Neural progenitor cell (in vitro differentiated cells): Measurements from ENCODE around the gene CRTC1. TPM values are rescaled to one million over a fixed set of nuclear protein-coding genes. Genes with fewer than 3 reads are reported as not detected.

Source experiments
- DNase-seq: peaks from one replicate; pipeline ENCODE4 v3.0.0-alpha.2; 2016; ENCODE audit warnings: low spot score
- H2AFZ ChIP-seq: fragments of 200-600 bp; sonication (generic); replicated peaks from 2 replicates; pipeline ENCODE4 v1.6.1; 2016; ENCODE audit warnings: antibody characterized with exemption
- H3F3A ChIP-seq: fragments of 200-600 bp; sonication (generic); 2 replicates; pipeline ENCODE4 v1.6.1; 2016; ENCODE audit warnings: antibody characterized with exemption, low read depth
- H3K27ac ChIP-seq: fragments of 200-600 bp; sonication (generic); 2 replicates; pipeline ENCODE4 v1.5.1; 2016; ENCODE audit warnings: mild to moderate bottlenecking
- H3K27me3 ChIP-seq: fragments of 200-600 bp; sonication (generic); 2 replicates; pipeline ENCODE4 v1.6.1; 2016; ENCODE audit warnings: mild to moderate bottlenecking, moderate library complexity
- H3K36me3 ChIP-seq: fragments of 200-600 bp; sonication (generic); 2 replicates; pipeline ENCODE4 v1.5.1; 2016
- H3K4me1 ChIP-seq: fragments of 200-600 bp; sonication (generic); 2 replicates; pipeline ENCODE4 v1.6.1; 2016; ENCODE audit warnings: mixed run types
- H3K4me2 ChIP-seq: fragments of 200-600 bp; sonication (generic); 2 replicates; pipeline ENCODE4 v1.6.1; 2016
- H3K4me3 ChIP-seq: fragments of 200-600 bp; sonication (generic); 2 replicates; pipeline ENCODE4 v1.5.1; 2016
- H3K79me2 ChIP-seq: fragments of 200-600 bp; sonication (generic); 2 replicates; pipeline ENCODE4 v1.6.1; 2016; ENCODE audit warnings: low read depth
- H3K9ac ChIP-seq: fragments of 200-600 bp; sonication (generic); 2 replicates; pipeline ENCODE4 v1.6.1; 2016
- H3K9me3 ChIP-seq: fragments of 200-600 bp; sonication (generic); 2 replicates; pipeline ENCODE4 v1.5.1; 2016; ENCODE audit warnings: low read depth
- H4K20me1 ChIP-seq: fragments of 200-600 bp; sonication (generic); 2 replicates; pipeline ENCODE4 v1.6.1; 2016; ENCODE audit warnings: low read depth
- H3K27ac Mint-ChIP-seq: 3 replicates; pipeline ENCODE4 v1.8.0; 2021; ENCODE audit warnings: mixed read lengths
- H3K27me3 Mint-ChIP-seq: 2 replicates; pipeline ENCODE4 v1.8.0; 2022; ENCODE audit warnings: low read depth, mild to moderate bottlenecking, inconsistent platforms, moderate library complexity, mixed read lengths; ENCODE audit not compliant: insufficient read depth
- H3K36me3 Mint-ChIP-seq: 3 replicates; pipeline ENCODE4 v1.8.0; 2021; ENCODE audit warnings: mixed read lengths
- H3K4me1 Mint-ChIP-seq: 3 replicates; pipeline ENCODE4 v1.8.0; 2021; ENCODE audit warnings: mixed read lengths
- H3K4me3 Mint-ChIP-seq: 3 replicates; pipeline ENCODE4 v1.8.0; 2021; ENCODE audit warnings: mild to moderate bottlenecking, moderate library complexity, mixed read lengths
- H3K9me3 Mint-ChIP-seq: 3 replicates; pipeline ENCODE4 v1.8.0; 2020; ENCODE audit warnings: mixed read lengths
- CTCF ChIP-seq: fragments of 200-600 bp; sonication (generic); IDR thresholded peaks from 2 replicates; pipeline ENCODE4 v1.5.1; 2017; ENCODE audit warnings: antibody characterized with exemption, mild to moderate bottlenecking
- EZH2 ChIP-seq: fragments of 200-600 bp; sonication (generic); IDR thresholded peaks from 2 replicates; pipeline ENCODE4 v1.6.1; 2017; ENCODE audit warnings: antibody characterized with exemption, mild to moderate bottlenecking, moderate library complexity
- EZH2phosphoT487 ChIP-seq: fragments of 200-600 bp; sonication (generic); IDR thresholded peaks from 2 replicates; pipeline ENCODE4 v1.6.1; 2017; ENCODE audit warnings: antibody characterized with exemption
- total RNA-seq: library from RNA; depleted of rRNA; stranded (reverse); fragments of >200 nt; gene quantifications from 2 replicates; pipeline ENCODE4 v1.2.3, GENCODE V29; 2015; ENCODE audit warnings: low replicate concordance

The CRTC1 gene
- total RNA-seq, 1 donor from 2014 or later, result 2.4 TPM

- H3K9ac ChIP-seq, result no peak overlapping the region
These were observed 62.5 kb downstream of the CRTC1 start for GRCh38 chr19:18745931-18746330.

GRCh38 chr19:18746401-18747325 lies 63.2 kb downstream of the CRTC1 start:
- Histone ChIP-seq H3K4me2 (peak overlapping the region; percentile 31), H4K20me1 (peaks cover 19% of the 10 kb centered on the region), H3K4me1 (peaks cover 22% of the 10 kb centered on the region), H3K9me3 (no peaks in the 10 kb centered on the region), H3K27me3 (no peaks in the 10 kb centered on the region), H3F3A (peaks cover 4% of the 10 kb centered on the region), H3K27ac (no peak overlapping the region), H2AFZ (no peak overlapping the region), H3K4me3 (no peak overlapping the region), H3K9ac (no peak overlapping the region), H3K79me2 (no peaks in the 10 kb centered on the region), H3K36me3 (no peaks in the 10 kb centered on the region)
- Mint-ChIP-seq H3K4me1 (peaks cover 16% of the 10 kb centered on the region), H3K36me3 (peaks cover 3% of the 10 kb centered on the region), H3K9me3 (no peaks in the 10 kb centered on the region), H3K4me3 (no peak overlapping the region), H3K27ac (no peak overlapping the region), H3K27me3 (no peaks in the 10 kb centered on the region)
- TF ChIP-seq EZH2 (no peak), CTCF (peak; percentile 3), EZH2phosphoT487 (no peak)
- peak; percentile 11 for DNase-seq

More at GRCh38 chr19:18745931-18746330, 62.5 kb downstream of the CRTC1 start:
- H3K79me2 ChIP-seq, result no peaks in the 10 kb centered on the region
- no peaks in the 10 kb centered on the region for H3K36me3 ChIP-seq
- peaks cover 22% of the 10 kb centered on the region for H3K4me1 ChIP-seq
- Mint-ChIP-seq H3K9me3 (no peaks in the 10 kb centered on the region), H3K36me3 (peaks cover 3% of the 10 kb centered on the region), H3K4me3 (no peak overlapping the region), H3K27me3 (no peaks in the 10 kb centered on the region), H3K27ac (no peak overlapping the region), H3K4me1 (peaks cover 20% of the 10 kb centered on the region)
- peaks cover 27% of the 10 kb centered on the region for H4K20me1 ChIP-seq
- no peak for DNase-seq
- H3K27ac ChIP-seq, result no peak overlapping the region
- no peak overlapping the region for H3K4me2 ChIP-seq
- peaks cover 4% of the 10 kb centered on the region for H3F3A ChIP-seq
- TF ChIP-seq EZH2 (no peak), CTCF (no peak), EZH2phosphoT487 (no peak)
- no peaks in the 10 kb centered on the region for H3K27me3 ChIP-seq
- H3K9me3 ChIP-seq, result no peaks in the 10 kb centered on the region
- no peak overlapping the region for H3K4me3 ChIP-seq
- no peak overlapping the region for H2AFZ ChIP-seq

GRCh38 chr19:18749362-18750231 lies 66.1 kb downstream of the CRTC1 start:
- peak overlapping the region; percentile 93 for H3K27ac Mint-ChIP-seq
- no peak for TF ChIP-seq EZH2phosphoT487
- no peak for TF ChIP-seq EZH2
- TF ChIP-seq CTCF, result no peak
- no peaks in the 10 kb centered on the region for H4K20me1 ChIP-seq
- DNase-seq, result peak; percentile 42
- peaks cover 17% of the 10 kb centered on the region for H3K4me1 ChIP-seq
- no peaks in the 10 kb centered on the region for H3K36me3 ChIP-seq
- H3K4me2 ChIP-seq, result peak overlapping the region; percentile 49
- H3K9me3 Mint-ChIP-seq, result no peaks in the 10 kb centered on the region
- peaks cover 4% of the 10 kb centered on the region for H3F3A ChIP-seq
- H3K4me3 ChIP-seq, result no peak overlapping the region
- H3K4me1 Mint-ChIP-seq, result peaks cover 12% of the 10 kb centered on the region
- no peak overlapping the region for H2AFZ ChIP-seq
- H3K27me3 ChIP-seq, result no peaks in the 10 kb centered on the region
- H3K36me3 Mint-ChIP-seq, result peaks cover 10% of the 10 kb centered on the region
- H3K27me3 Mint-ChIP-seq, result peaks cover 2% of the 10 kb centered on the region
- H3K4me3 Mint-ChIP-seq, result no peak overlapping the region
- H3K27ac ChIP-seq, result no peak overlapping the region
- no peak overlapping the region for H3K9ac ChIP-seq
- no peaks in the 10 kb centered on the region for H3K9me3 ChIP-seq
- H3K79me2 ChIP-seq, result no peaks in the 10 kb centered on the region
